GM21423 (cell line): ENCODE results near the gene CRYBG2.
"Not testable (repeated sequence)": the region's sequence is repeated elsewhere in the genome, so short reads cannot be mapped to it uniquely, and the experiment has no call there.

Source experiments
- ATAC-seq: cut with Tn5 transposase; IDR thresholded peaks from one replicate; pipeline ENCODE4 v1.9.1; 2021; ENCODE audit warnings: mild to moderate bottlenecking, moderate library complexity; ENCODE audit not compliant: unreplicated experiment

Gene CRYBG2

GRCh38 chr1:26350701-26351589 is 3.0 kb downstream of the CRYBG2 start:
- no peak for ATAC-seq

- no peak for ATAC-seq
Measured at GRCh38 chr1:26350343-26350700, 3.6 kb downstream of the CRYBG2 start.

- no peak for ATAC-seq
Measured at GRCh38 chr1:26349877-26350244, 4.1 kb downstream of the CRYBG2 start.

GRCh38 chr1:26349188-26349876 is 4.6 kb downstream of the CRYBG2 start:
- ATAC-seq, result no peak

- no peak for ATAC-seq
Measured at GRCh38 chr1:26346274-26347033, 7.5 kb downstream of the CRYBG2 start.

GRCh38 chr1:26345718-26346117 is 8.2 kb downstream of the CRYBG2 start:
- ATAC-seq, result no peak

- no peak for ATAC-seq
Measured at GRCh38 chr1:26344147-26344920, 9.6 kb downstream of the CRYBG2 start.

- ATAC-seq, result no peak
Measured at GRCh38 chr1:26340047-26340481, 13.9 kb downstream of the CRYBG2 start.

- ATAC-seq, result no peak
Measured at GRCh38 chr1:26338670-26339069, 15.3 kb downstream of the CRYBG2 start.

GRCh38 chr1:26337625-26338024 is 16.3 kb downstream of the CRYBG2 start:
- no peak for ATAC-seq

- ATAC-seq, result no peak
Measured at GRCh38 chr1:26337206-26337535, 16.8 kb downstream of the CRYBG2 start.

GRCh38 chr1:26336477-26337205 is 17.3 kb downstream of the CRYBG2 start:
- no peak for ATAC-seq

- no peak for ATAC-seq
Measured at GRCh38 chr1:26335774-26336476, 18.0 kb downstream of the CRYBG2 start.

- not testable (repeated sequence) for ATAC-seq
Measured at GRCh38 chr1:26333312-26333711, 20.6 kb downstream of the CRYBG2 start.

GRCh38 chr1:26330276-26330675 is 23.7 kb downstream of the CRYBG2 start:
- no peak for ATAC-seq

- not testable (repeated sequence) for ATAC-seq
Measured at GRCh38 chr1:26329380-26329779, 24.6 kb downstream of the CRYBG2 start.

GRCh38 chr1:26328597-26328996 is 25.3 kb downstream of the CRYBG2 start:
- ATAC-seq, result no peak

- no peak for ATAC-seq
Measured at GRCh38 chr1:26327956-26328362, 26.0 kb downstream of the CRYBG2 start.

GRCh38 chr1:26324550-26324949 is 29.4 kb downstream of the CRYBG2 start:
- ATAC-seq, result no peak

- ATAC-seq, result no peak
Measured at GRCh38 chr1:26323382-26323781, 30.5 kb downstream of the CRYBG2 start.
